HG02970 (cell line): ENCODE data around the gene PEX14.

Experiments used
- ATAC-seq: cut with Tn5 transposase; IDR thresholded peaks from one replicate; pipeline ENCODE4 v1.9.1; 2021; ENCODE audit warnings: mild to moderate bottlenecking, moderate library complexity, moderate number of reproducible peaks; ENCODE audit not compliant: unreplicated experiment, low FRiP score

The PEX14 gene

DNA sequence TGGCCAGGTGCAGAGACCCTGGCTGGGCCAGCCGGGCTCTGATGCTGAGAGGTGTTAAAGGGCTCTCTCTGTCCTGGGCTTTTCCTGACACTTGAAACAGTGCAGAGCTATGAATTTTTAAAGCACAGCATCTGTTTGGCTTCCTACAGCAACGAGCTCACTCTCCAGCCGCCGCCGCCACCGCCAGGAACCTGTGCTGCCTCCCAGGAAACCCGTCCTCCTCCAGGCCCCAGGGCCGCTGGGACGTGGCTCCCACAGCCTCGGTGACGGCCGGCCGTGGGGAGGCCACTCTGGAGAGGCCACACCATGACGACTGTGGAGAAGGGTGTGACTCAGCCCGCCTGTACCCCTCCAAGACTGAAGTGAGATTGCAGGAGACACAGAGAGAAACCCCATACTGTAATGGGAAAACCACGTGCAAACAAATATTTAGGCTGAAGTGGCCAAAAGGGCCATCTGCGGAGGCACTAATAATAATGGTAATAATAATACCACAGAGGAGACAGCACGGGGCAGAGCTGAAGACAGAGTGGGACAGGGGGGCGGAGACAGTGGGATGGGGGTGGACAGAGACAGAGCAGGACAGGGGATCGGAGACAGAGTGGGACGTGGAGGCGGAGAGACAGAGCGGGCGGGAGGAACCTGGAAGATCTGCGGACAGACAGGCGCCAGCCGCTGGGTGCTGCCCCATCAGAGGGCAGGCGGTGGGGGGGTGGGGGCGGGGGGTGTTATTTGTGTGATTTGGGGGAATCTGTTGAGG is 182.5 kb downstream of the PEX14 start:
- no peak for ATAC-seq

DNA sequence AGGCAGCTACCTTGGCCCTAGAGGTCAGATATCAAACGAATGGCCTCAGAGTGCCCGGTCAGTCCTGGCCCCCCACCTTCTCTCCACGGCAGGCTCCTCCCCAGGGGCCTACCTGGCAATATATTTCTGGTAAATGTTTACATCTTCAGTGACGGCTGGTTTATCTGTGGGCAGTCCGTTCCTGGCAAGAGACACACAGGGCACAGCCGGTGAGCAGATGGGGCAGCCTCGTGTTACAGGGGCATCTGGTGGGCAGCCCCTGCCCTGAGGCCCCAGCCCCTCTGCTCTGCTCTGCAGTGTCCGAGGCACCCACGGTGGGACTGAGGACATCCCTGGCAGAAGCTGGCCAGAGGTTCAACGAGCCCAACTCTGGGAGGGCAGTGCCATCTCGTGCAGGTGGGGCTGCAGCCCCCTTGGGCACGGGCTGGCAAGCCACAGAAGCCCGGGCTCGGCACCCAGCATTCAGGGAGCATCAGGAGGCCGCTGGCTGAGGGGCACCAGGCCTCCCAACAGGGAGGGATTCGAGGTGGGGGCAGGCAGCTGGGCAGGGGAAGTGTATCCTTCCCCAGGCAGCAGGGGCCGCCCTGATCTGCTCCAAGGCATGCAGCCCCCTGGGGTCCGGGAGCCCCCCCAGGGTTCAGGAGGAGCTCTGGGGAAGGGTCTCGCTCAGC is 183.8 kb downstream of the PEX14 start:
- ATAC-seq: no peak

DNA sequence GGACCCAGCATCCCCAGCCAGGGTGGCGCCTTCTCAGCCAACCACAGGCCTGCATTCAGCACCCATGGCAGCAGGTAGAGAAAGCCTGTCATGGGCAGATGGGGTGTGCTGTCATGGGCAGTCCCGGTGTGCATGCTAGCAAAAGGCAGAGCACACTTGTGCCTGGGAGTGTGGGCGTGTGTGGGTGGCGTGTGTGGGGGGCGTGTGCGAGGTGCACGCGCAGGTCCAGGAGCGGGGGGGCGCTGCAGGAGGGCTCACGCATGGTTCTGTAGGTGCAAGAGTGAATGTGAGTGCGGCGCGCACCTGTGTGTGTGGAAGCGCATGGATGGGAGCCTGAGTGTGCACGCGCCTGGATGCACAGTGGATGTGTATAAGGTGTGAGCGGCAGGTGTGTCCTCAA is 184.5 kb downstream of the PEX14 start:
- ATAC-seq: no peak

DNA sequence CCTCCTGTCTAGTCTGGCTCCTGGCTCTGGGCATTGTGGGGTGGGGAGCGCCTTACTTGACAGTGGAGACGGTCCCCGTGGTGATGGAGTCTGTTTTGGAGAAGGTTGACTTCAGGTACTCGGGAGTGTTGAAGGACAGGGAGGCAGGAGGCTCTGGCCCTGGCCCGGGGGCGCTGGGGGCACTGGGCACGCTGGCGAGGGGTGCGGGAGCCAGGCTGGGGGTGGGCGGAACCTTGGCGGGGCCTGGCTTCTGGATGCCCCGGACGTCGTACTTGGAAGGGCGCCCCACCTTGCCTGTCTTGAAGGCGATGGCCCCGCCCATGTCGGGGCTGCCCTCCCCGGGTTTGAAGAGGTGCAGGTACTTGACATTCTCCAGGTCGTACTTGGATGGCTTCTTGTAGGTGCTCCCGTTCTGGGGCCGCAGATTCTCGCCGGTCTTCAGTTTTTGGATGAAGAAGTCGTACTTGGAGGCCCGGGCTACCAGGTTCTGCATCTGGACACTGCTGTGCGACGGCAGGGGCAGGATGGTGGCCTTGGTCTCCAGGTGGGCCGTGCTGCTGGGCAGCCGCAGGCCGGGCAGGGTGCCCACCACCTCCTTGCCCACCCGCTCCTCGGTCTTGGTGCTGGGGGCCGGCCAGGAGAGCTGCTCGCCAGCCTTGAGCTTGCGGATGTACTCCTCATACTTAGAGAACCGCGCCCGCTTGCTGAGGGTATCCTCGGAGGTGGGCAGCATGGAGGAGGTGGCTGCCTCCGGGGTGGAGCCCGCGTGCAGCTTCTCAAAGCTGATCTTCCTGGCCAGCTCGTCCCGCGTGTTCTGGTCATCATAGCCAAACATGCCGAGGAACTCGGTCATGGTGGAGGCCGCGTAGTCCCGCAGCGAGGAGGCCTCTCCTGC is 185.1 kb downstream of the PEX14 start:
- ATAC-seq: no peak

DNA sequence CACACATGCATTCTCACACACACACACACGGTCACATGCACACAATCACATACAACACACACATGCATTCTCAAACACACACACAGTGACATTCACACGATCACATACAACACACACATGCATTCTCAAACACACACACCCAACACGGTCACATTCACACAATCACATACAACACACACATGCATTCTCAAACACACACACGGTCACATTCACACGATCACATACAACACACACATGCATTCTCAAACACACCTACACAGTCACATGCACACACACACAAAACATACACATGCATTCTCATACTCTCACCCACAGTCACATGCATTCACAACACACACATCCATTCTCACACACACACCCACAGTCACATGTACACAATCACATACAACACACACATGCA is 186.7 kb downstream of the PEX14 start:
- no peak for ATAC-seq

DNA sequence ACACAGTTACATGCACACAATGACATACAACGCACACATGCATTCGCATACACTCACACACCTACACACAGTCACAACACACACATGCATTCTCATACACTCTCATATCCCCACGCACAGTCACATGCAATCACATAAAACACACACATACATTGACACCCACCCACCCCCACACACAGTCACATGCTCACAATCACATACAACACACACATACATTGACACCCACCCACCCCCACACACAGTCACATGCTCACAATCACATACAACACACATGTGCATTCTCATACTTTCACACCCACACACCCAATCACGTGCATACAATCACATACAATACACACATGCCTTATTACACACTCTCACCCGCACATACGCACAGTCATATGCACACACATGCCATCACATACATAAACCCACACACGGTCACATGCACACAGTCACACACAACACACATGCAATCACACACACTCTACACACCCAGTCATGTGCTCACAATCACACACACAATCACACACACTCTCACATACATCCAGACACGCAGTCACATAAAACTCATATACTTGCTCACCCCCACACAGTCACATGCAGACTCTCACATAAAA is 187.4 kb downstream of the PEX14 start:
- no peak for ATAC-seq

DNA sequence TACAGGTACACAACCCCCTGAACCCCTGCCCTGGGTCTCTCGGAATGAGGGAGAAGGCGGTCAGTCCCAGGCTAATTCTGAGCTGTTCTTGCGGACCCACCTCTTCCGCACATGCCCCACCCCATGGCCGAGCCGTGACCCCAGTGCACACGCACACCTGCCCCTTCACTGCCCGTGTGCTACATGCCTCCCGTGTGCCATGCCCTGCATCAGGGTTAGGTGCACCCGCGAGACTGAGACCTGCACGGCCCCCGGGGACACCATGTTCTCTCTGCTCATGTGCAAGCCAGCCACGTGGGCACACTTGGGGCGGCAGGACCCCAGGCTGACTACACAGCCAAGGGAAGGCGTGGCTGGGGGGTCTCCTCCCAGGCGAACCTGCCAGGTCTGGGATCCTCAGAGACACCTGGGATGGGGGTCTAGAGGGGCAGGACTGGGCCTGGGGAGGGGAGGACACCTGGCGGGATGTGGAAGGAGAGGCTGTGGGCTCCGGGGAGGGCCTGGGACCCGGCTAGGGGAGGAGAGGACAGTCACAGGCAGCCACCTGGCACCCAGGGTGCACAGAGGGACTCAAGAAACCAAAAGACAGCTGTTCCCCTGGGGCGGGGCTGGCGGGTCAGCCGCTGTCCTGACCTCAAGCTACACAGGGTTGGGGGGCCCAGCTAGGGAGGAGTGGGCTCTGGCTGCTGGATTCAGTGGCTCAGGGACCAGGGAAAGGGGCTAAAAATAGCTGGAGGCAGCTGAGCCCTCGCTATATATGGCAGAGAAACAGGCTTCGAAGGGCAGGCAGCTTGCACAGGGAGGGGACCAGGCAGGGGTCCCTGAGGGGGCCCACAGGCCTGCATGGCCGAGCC is 188.3 kb downstream of the PEX14 start:
- no peak for ATAC-seq

DNA sequence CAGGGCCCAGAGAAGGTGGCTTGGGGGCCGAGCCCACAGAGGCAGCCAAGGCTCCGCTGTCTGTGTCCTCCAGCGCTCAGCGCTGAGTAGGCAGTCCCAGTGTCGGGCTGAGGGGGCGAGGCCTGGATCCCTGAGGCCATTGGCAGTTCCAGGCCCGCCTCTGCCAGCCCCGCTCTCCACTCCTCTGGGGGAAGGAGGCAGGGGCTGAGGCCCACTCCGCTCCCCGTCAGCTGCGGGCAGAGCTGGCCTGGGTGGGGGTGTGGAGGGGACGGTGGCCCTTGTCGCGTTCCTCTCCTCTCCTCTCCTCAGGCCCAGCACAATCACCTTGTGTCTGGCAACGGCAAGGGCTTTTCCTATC is 188.9 kb downstream of the PEX14 start:
- ATAC-seq: no peak

DNA sequence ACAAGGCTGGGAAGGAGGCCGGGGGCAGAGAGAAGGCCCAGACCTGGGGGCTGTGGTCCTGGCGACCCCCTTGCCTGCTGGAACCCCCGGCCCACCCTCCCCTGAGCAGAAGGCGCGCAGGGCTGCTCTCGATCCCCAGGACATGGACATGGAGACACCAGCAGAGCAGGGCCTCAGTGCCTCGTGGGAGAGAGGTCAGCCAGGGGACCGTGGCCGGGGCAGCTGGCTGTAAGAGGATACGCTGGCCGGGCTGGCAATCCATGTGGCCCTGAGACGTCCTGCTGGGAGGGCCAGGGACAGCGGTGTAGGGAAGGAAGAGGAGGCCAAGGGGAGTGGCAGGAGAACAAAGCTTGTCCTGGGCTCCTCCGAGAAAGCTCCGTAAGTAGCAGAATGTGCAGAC is 189.5 kb downstream of the PEX14 start:
- ATAC-seq: no peak

DNA sequence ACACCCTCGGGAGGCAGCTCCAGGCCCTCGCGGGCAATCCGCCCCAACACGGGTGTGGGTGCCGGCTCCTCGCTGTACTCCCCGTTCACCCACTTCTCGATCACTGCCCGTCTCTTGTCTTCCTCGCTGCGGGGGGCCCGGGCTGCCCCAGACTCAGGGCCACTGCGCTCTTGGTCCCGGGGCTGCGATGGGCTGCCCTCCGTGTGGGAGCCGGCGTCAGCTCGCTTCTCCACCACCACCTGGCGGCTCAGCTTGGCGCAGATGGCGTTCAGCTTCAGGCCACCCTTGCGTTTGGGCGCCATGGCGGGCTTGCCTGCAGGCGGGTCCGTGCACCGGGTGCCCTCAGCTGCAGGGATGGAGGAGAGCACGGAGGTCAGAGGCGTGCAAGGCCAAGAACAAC is 190.5 kb downstream of the PEX14 start:
- no peak for ATAC-seq

DNA sequence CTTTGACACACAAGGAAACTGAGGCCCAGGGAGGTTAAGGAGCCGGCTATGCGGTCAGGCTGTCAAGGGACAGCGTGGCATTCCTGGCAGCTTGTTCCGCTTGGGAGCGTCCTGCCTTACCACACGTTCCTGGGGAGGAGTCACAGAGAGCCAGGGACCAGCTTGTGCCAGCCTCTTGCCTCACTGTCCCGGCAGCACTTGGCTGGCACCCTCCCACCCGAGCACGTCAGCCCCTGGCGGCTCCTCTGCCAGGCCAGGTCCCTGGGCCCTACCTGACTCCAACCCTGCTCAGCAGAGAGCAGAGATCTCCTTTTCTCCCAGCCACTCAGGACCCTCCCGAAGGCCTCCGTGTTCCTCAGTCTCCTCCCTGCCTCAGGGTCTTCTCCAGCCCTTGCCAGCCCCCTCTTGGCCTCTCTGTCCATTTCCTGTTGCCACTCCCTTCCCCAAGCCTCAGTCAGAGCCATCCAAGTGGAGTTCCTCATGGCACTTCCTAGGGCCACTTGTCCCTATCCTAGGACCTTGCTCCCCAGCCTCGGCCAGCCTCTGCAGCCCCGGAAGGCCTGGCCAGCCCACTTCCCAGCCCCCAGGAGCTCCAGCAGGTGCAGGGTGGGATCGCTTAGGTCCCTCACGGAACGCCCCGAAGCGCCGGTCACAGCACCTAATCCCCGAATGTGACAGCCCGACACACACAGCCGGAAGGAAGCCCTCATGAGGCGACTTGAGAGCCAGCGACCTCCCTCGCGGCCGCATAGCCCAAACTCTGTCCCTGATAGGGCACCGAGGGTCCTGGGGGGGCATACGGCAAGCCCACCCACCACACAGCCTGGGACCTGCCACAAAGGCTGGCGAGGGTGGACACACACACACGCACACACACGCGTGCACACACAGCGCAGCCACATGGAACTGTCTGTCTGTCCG is 191.4 kb downstream of the PEX14 start:
- ATAC-seq: no peak

DNA sequence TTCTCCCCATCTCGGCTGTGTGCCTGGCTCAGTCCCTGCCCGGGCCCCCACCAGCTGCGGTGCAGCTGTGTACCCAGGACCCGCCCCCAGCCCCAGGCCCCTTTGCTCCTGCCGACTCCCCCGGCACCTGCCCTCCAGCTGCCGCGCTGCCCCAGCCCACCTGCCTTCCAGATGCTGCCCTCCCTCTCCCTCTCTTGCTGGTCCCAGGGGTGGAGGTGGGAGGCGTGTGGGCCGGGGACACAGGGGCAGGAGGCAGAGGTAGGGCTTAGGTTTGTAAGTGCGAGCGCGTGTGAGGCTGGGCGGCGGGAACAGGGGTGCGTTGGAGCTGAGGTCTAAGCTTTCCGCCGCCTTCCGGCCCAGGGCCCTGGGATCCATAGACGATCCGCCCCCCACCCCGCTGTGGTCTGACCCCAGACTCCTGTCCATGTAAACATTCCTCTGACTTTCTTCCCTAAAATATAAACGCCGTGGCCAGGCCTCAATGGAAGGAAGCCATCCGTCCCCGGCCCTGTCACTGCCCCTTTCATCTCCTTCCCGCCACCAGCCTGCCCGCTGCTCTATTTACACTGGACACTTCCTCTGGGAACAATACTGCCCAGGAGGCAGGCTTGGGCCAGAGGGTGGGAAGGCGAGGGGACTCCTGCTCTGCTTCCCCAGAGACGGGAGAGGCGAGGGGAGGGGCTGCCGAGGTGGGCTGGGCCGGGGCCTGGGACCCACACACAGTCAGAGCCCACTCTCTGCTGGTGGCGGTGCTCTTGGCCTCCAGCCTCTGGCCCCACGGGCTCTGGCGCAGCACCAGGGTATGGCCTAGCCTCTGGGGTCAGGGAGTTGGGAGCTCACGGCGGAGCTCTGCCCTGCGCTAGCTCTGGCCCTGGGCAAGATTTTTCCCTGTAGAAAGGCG is 193.4 kb downstream of the PEX14 start:
- ATAC-seq: no peak

DNA sequence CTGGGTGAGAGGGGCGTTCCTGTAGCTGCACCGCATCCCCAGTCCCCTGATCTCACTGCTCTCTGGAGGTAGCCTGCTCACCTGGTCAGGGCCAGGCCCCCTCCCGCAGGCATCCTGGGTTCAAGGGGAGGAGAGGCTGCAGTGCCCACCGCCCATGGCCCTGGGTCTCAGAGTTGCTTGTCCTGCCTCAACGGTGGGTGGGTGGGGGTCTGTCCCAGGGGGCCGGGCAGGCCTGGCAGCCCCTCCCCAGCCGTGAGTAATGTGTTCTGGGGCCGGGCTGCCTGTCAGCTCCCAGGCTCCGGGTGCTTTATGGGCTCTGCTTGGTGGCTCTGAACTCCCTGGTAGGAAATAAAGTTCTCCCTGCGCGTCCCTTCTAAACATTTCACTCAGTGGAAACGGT is 194.8 kb downstream of the PEX14 start:
- ATAC-seq: no peak

DNA sequence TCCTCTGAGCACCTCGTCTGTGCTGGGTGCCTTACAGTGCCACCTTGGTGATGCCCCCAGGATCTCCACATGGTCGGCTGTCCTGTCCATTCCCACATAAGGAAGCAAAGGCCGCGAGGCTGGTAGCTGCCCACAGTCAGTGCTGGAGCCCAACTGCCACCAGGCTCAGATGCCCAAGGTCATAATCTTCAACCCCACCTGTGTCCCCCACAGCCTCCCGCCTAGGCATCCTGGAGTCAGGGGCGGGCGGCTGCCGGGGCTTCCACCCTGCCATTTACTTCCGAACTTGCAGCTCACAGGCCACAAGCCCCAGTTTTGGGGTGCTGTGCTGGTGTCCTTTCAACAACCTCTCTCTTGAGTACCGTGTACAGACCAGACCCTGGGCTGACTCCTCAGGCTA is 195.4 kb downstream of the PEX14 start:
- ATAC-seq: no peak

DNA sequence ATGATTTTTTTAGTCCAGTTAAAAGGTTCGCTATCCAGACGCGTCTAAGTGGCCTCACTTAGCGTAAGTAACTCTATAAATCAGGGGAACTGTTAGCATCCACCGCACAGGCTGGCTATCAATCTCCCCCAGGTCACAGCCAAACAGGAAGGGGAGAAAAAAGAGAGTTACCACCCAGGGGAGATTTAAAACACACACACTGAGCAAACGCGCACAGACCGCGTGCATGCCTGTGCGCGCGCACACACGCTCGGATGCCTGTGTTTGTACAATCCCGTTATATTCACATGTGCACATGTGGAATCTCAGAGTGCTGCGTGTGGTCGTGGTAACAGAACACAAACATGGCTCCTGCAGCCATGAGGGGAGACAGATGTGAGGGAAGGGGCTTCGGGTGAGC is 196.3 kb downstream of the PEX14 start:
- ATAC-seq: no peak

DNA sequence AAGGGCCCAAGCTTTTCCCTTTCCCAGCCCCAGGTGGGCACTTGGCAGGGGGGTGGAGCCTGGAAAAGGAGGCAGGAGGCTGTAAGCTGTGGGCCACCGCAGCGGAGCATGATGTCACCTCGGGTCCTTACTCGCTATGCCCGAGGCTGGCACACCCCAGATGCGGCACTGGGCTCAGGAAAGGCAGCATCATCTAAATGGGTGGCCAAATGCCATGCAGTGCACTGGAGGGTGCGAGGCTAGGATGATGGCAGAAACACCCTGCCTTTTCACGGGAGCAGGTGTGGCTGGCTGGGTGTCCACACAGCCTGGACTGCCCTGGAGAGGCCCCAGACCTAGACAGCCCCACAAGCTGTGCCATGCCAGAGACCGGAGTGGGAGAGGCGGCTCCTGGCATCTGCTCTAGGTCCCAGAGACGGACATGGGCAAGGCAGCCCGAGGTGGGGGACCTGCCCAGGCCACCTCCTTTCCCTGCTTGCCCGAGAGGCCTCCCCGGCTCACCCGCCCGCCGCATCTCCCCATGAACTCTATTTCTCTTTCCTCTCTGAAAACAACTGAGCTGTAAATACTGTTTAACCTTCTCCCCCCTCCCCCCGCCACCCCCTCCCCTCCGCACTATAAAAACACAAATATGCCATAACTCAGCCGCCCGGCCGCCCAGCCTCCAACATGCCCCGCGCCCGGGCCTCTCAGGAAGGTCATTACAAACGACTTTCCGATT is 197.0 kb downstream of the PEX14 start:
- ATAC-seq: no peak

DNA sequence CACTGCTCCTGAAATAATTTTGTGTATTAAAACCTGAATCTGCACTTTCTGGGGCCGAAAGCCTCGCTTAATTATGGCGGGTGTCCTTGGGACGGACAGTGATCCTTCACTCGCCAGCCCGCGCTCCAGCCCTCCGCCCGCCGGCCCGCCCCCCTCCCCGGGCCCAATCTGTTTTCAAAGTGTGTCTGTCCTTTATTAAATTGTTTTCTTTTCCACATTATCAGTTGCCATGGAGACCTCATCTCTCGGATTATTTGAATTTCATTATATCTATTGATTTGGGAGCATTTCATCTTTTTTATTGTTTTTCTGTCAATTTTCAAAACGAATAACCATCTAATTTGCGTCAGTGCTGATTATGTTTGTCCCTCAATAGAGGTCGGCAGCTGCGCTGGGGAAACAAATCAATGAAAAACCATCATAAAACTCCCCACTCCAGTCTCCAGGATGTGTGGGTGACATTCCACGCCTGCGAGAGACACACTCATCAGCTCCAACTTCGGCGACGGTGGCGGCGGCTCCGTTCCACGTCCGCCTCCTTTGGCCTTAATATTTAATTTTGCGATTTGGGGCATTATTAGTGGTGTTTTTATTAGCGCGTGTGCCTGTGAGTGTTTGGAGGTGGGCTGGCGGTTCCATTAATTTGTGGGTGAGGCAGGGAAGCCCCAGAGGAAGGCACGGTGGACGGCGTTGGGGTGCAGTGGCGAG is 197.7 kb downstream of the PEX14 start:
- ATAC-seq: no peak
